BE2C (cell line): Measurements from ENCODE around the gene GRAMD4.

Source experiments
- DNase-seq: peaks from one replicate; pipeline ENCODE4 v3.0.0-alpha.2; 2020
- H3K27me3 ChIP-seq: fragments of 250-450 bp; sonication (Bioruptor Pico); 2 replicates; pipeline ENCODE4 v1.5.1; 2020; ENCODE audit warnings: mild to moderate bottlenecking
- H3K36me3 ChIP-seq: fragments of 250-450 bp; sonication (Bioruptor Pico); 2 replicates; pipeline ENCODE4 v1.5.1; 2020; ENCODE audit warnings: mild to moderate bottlenecking
- H3K4me1 ChIP-seq: fragments of 250-450 bp; sonication (Bioruptor Pico); 2 replicates; pipeline ENCODE4 v1.5.1; 2020
- H3K4me3 ChIP-seq: 2 replicates; pipeline ENCODE4 v1.5.1; 2011; ENCODE audit warnings: low read depth, low read length
- H3K9me3 ChIP-seq: fragments of 250-450 bp; sonication (Bioruptor Pico); 2 replicates; pipeline ENCODE4 v1.5.1; 2020
- CTCF ChIP-seq: IDR thresholded peaks from 2 replicates; pipeline ENCODE4 v1.5.1; 2012; ENCODE audit warnings: mild to moderate bottlenecking, low read depth, low read length

Gene GRAMD4

GRCh38 chr22:46684706-46685105 lies 64.5 kb downstream of the GRAMD4 start:
- DNase-seq, result peak; percentile 65
- Histone ChIP-seq H3K36me3 (peaks cover 63% of the 10 kb centered on the region), H3K4me1 (peaks cover 24% of the 10 kb centered on the region), H3K9me3 (no peaks in the 10 kb centered on the region), H3K27me3 (no peaks in the 10 kb centered on the region), H3K4me3 (no peak overlapping the region)
- no peak for TF ChIP-seq CTCF

- Histone ChIP-seq H3K4me3 (no peak overlapping the region), H3K9me3 (no peaks in the 10 kb centered on the region), H3K36me3 (peaks cover 75% of the 10 kb centered on the region), H3K4me1 (peaks cover 24% of the 10 kb centered on the region), H3K27me3 (no peaks in the 10 kb centered on the region)
- no peak for TF ChIP-seq CTCF
- DNase-seq, result no peak
Observed at GRCh38 chr22:46686221-46687047, 66.2 kb downstream of the GRAMD4 start.

- Histone ChIP-seq H3K36me3 (peaks cover 79% of the 10 kb centered on the region), H3K4me1 (peaks cover 24% of the 10 kb centered on the region), H3K9me3 (no peaks in the 10 kb centered on the region), H3K27me3 (no peaks in the 10 kb centered on the region), H3K4me3 (no peak overlapping the region)
- TF ChIP-seq CTCF, result no peak
- no peak for DNase-seq
Observed at GRCh38 chr22:46687048-46687444, 66.9 kb downstream of the GRAMD4 start.

- peaks cover 76% of the 10 kb centered on the region for H3K36me3 ChIP-seq
Observed at GRCh38 chr22:46687460-46687859, 67.3 kb downstream of the GRAMD4 start.

GRCh38 chr22:46688949-46689348 lies 68.8 kb downstream of the GRAMD4 start:
- peaks cover 79% of the 10 kb centered on the region for H3K36me3 ChIP-seq
- no peak overlapping the region for H3K4me3 ChIP-seq
- peaks cover 21% of the 10 kb centered on the region for H3K4me1 ChIP-seq
- TF ChIP-seq CTCF, result no peak
- no peaks in the 10 kb centered on the region for H3K27me3 ChIP-seq
- H3K9me3 ChIP-seq, result no peaks in the 10 kb centered on the region
- DNase-seq, result no peak

More at GRCh38 chr22:46687460-46687859, 67.3 kb downstream of the GRAMD4 start:
- Histone ChIP-seq H3K9me3 (no peaks in the 10 kb centered on the region), H3K27me3 (no peaks in the 10 kb centered on the region), H3K4me1 (peaks cover 24% of the 10 kb centered on the region), H3K4me3 (no peak overlapping the region)
- no peak for DNase-seq
- no peak for TF ChIP-seq CTCF

GRCh38 chr22:46690146-46690545 lies 70.0 kb downstream of the GRAMD4 start:
- H3K27me3 ChIP-seq, result no peaks in the 10 kb centered on the region
- H3K4me1 ChIP-seq, result peaks cover 9% of the 10 kb centered on the region
- no peak overlapping the region for H3K4me3 ChIP-seq
- TF ChIP-seq CTCF, result no peak
- peaks cover 84% of the 10 kb centered on the region for H3K36me3 ChIP-seq
- H3K9me3 ChIP-seq, result no peaks in the 10 kb centered on the region
- no peak for DNase-seq
